HL-60 (cell line): ENCODE measurements around the gene SSBP4.

Experiments
- POLR2AphosphoS5 ChIP-seq: IDR thresholded peaks from 2 replicates; pipeline ENCODE4 v1.6.1; 2012; ENCODE audit warnings: low read depth
- REST ChIP-seq: IDR thresholded peaks from 2 replicates; pipeline ENCODE4 v1.6.1; 2012; ENCODE audit warnings: low read depth; ENCODE audit not compliant: insufficient replicate concordance
- SPI1 ChIP-seq: IDR thresholded peaks from 2 replicates; pipeline ENCODE4 v1.6.1; 2012; ENCODE audit warnings: low read depth, mild to moderate bottlenecking, borderline replicate concordance
- TF ChIP-seq, protein P1 (sequence below): IDR thresholded peaks from one replicate; pipeline ENCODE4 v1.5.1; 2011; ENCODE audit warnings: low read length, control low read depth, inconsistent platforms; ENCODE audit not compliant: insufficient read depth

DNA sequence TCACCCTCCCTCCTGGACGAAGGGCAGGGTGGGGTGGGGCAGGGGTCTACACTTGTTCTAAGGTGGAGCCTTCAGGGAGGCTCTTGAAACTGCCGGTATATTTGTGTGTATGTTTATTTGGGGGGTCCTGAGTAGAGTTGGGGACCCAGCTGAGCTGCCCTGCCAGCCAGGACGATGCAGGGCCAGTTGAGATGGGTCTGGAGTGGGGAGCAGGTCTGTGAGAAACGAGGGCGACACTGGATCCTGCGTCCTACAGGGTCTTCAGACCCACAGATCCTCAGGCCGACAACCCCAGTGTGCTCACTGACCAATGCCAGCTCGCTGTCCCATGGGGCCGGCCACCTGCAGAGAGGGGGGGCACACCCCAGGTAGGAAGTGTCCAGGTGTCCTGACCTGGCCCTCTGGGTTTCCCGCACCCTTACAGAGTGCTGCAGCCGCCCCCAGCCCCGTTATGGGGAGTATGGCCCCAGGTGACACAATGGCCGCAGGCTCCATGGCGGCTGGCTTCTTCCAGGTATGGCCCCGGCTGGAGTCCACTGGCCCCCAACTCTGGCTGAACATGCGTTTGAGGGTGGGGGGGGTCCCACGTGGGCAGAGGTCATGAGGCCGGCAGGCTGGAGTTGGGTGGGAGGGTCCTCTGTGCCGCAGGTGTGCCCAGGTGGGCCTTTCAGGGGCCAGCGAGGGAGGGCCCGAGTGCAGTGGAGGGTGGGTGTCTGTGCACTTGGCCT lies 11.4 kb downstream of the SSBP4 start:
- TF ChIP-seq, protein P1, sequence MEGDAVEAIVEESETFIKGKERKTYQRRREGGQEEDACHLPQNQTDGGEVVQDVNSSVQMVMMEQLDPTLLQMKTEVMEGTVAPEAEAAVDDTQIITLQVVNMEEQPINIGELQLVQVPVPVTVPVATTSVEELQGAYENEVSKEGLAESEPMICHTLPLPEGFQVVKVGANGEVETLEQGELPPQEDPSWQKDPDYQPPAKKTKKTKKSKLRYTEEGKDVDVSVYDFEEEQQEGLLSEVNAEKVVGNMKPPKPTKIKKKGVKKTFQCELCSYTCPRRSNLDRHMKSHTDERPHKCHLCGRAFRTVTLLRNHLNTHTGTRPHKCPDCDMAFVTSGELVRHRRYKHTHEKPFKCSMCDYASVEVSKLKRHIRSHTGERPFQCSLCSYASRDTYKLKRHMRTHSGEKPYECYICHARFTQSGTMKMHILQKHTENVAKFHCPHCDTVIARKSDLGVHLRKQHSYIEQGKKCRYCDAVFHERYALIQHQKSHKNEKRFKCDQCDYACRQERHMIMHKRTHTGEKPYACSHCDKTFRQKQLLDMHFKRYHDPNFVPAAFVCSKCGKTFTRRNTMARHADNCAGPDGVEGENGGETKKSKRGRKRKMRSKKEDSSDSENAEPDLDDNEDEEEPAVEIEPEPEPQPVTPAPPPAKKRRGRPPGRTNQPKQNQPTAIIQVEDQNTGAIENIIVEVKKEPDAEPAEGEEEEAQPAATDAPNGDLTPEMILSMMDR = no peak
- TF ChIP-seq REST (no peak), POLR2AphosphoS5 (no peak), SPI1 (no peak)
